Mucosa of rectum (tissue), 2 donors: ENCODE data around the gene CHST12.

Experiments used
- H3K27ac ChIP-seq, 2 donors: one replicate each; pipeline ENCODE4 v1.7.0; 2013; ENCODE audit warnings: inconsistent platforms in 2 of 2, low read depth in 2 of 2, low read length in 2 of 2
- H3K27me3 ChIP-seq, 2 donors: one replicate each; pipeline ENCODE4 v1.7.0; 2013; ENCODE audit warnings: low read length in 2 of 2; ENCODE audit not compliant: control insufficient read depth in 2 of 2, insufficient read depth in 2 of 2
- H3K36me3 ChIP-seq, 2 donors: one replicate each; pipeline ENCODE4 v1.7.0; 2013; ENCODE audit warnings: low read length in 2 of 2; ENCODE audit not compliant: control insufficient read depth in 2 of 2, insufficient read depth in 2 of 2
- H3K4me1 ChIP-seq, 2 donors: one replicate each; pipeline ENCODE4 v1.7.0; 2013; ENCODE audit warnings: low read length in 2 of 2, mild to moderate bottlenecking in 1 of 2; ENCODE audit not compliant: control insufficient read depth in 2 of 2, insufficient read depth in 2 of 2
- H3K4me3 ChIP-seq, 2 donors: one replicate each; pipeline ENCODE4 v1.7.0; 2013; ENCODE audit warnings: low read length in 2 of 2
- H3K9ac ChIP-seq, 2 donors: one replicate each; pipeline ENCODE4 v1.7.0; 2013; ENCODE audit warnings: low read length in 2 of 2, low read depth in 1 of 2, mild to moderate bottlenecking in 1 of 2
- H3K9me3 ChIP-seq, 2 donors: one replicate each; pipeline ENCODE4 v1.7.0; 2013; ENCODE audit warnings: low read length in 2 of 2; ENCODE audit not compliant: control insufficient read depth in 2 of 2
- donor health status: healthy.
- donor health status: Normal muscosa, but diverticular disease.

The CHST12 gene

DNA sequence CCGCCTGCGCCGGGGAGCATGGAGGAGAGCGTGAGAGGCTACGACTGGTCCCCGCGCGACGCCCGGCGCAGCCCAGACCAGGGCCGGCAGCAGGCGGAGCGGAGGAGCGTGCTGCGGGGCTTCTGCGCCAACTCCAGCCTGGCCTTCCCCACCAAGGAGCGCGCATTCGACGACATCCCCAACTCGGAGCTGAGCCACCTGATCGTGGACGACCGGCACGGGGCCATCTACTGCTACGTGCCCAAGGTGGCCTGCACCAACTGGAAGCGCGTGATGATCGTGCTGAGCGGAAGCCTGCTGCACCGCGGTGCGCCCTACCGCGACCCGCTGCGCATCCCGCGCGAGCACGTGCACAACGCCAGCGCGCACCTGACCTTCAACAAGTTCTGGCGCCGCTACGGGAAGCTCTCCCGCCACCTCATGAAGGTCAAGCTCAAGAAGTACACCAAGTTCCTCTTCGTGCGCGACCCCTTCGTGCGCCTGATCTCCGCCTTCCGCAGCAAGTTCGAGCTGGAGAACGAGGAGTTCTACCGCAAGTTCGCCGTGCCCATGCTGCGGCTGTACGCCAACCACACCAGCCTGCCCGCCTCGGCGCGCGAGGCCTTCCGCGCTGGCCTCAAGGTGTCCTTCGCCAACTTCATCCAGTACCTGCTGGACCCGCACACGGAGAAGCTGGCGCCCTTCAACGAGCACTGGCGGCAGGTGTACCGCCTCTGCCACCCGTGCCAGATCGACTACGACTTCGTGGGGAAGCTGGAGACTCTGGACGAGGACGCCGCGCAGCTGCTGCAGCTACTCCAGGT, 29.7 kb downstream of the CHST12 start:
- Histone ChIP-seq H3K36me3 (peaks cover 12 to 18% of the 10 kb centered on the region in 2 donors), H3K9ac (no peak overlapping the region), H3K4me1 (peaks cover 7 to 10% of the 10 kb centered on the region in 2 donors), H3K4me3 (no peak overlapping the region), H3K27ac (no peak overlapping the region), H3K27me3 (no peaks in the 10 kb centered on the region), H3K9me3 (no peaks in the 10 kb centered on the region)

DNA sequence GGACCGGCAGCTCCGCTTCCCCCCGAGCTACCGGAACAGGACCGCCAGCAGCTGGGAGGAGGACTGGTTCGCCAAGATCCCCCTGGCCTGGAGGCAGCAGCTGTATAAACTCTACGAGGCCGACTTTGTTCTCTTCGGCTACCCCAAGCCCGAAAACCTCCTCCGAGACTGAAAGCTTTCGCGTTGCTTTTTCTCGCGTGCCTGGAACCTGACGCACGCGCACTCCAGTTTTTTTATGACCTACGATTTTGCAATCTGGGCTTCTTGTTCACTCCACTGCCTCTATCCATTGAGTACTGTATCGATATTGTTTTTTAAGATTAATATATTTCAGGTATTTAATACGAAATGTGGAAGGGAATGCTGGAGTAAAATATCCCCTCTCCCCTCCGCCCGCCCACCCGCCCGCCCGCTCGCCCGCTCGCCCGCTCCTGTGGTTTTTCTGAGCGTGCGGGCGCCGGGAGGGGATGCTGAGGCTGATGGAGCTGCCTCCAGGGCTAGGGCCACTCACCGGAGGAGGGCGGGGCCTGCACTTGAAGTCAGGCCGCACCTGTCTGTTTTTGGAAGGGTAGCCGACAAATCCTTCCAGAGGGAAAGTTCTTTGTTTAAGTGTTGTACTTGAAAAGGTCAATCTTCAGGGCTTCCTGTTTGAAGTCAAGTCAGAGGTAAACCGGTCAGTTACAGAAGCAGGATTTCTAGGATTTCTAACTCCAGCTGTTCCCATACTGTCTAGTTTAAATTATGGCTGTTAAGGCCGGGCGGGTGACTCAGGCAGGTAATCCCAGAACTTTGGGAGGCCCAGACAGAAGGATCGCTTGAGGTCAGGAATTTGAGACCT, 30.5 kb downstream of the CHST12 start:
- H3K36me3 ChIP-seq = peaks cover 12 to 18% of the 10 kb centered on the region in 2 donors

GRCh38 chr7:2435146-2435545, 31.7 kb downstream of the CHST12 start:
- Histone ChIP-seq H3K36me3 (peaks cover 12 to 21% of the 10 kb centered on the region in 2 donors), H3K4me3 (no peak overlapping the region), H3K4me1 (peaks cover 8 to 12% of the 10 kb centered on the region in 2 donors), H3K27me3 (no peaks in the 10 kb centered on the region), H3K9ac (no peak overlapping the region), H3K27ac (no peak overlapping the region), H3K9me3 (no peaks in the 10 kb centered on the region)

More for the DNA sequence above, 30.5 kb downstream of the CHST12 start:
- Histone ChIP-seq H3K27ac (no peak overlapping the region), H3K27me3 (no peaks in the 10 kb centered on the region), H3K9ac (no peak overlapping the region), H3K4me3 (no peak overlapping the region), H3K4me1 (peaks cover 8 to 12% of the 10 kb centered on the region in 2 donors), H3K9me3 (no peaks in the 10 kb centered on the region)

GRCh38 chr7:2436341-2437104, 33.1 kb downstream of the CHST12 start:
- Histone ChIP-seq H3K9ac (no peak overlapping the region), H3K36me3 (peaks cover 12 to 21% of the 10 kb centered on the region in 2 donors), H3K4me3 (no peak overlapping the region), H3K4me1 (peaks cover 8 to 12% of the 10 kb centered on the region in 2 donors), H3K27ac (no peak overlapping the region), H3K9me3 (no peaks in the 10 kb centered on the region), H3K27me3 (no peaks in the 10 kb centered on the region)

DNA sequence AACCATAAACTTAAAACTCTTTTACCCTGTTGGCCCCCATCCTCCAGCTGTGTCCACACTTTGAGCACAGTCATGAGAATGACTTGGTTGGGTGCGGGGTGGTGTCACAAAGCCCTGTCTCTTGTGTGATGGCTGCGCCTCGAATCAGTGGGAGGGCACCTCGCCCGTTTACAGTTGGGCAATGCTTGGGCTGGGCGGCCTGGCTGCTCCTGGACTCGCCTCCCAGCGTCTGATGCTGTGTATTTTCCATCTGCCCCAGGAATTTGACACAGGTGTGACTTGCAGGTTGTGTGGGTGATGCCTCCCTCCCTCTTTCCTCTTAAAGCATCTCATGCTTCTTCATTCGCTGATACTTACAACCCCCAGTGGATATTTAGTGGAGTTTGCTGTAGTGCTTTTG, 33.7 kb downstream of the CHST12 start:
- H3K4me1 ChIP-seq = peaks cover 8 to 10% of the 10 kb centered on the region in 2 donors
- no peak overlapping the region for H3K27ac ChIP-seq
- no peaks in the 10 kb centered on the region for H3K9me3 ChIP-seq
- H3K4me3 ChIP-seq = no peak overlapping the region
- no peak overlapping the region for H3K9ac ChIP-seq
- H3K27me3 ChIP-seq = no peaks in the 10 kb centered on the region
- H3K36me3 ChIP-seq = peaks cover 12 to 21% of the 10 kb centered on the region in 2 donors

DNA sequence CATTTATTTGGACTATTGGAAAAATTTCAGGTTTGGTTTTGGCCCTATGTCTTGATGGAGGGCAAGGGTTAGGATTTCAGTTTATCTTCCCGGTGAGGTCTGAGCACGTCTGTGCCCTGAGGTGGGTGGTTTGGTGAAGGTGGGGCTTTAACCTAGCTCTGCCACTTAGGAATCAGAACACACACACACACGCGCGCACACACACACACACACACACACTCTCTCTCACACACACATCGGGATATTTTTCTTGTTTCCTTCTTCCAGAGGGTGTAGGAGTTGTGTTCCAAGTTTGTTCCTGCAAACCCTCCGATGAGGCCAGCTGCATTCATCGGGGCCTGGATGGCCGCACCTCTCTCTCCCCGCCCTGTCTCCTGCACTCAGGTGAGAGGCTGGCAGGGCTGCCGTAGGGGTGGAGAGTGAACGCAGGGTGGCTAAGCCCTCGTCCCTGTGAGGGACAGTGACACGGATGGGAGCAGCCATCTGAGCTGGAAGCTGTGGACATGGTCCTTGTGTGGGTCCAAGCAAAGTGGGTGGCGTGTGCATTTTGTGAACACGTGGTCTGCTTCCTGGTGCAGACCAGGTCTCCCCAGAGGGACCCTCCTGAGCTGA, 34.2 kb downstream of the CHST12 start:
- peaks cover 12 to 21% of the 10 kb centered on the region in 2 donors for H3K36me3 ChIP-seq
- peaks cover 6% of the 10 kb centered on the region in 2 donors for H3K4me1 ChIP-seq
- H3K9me3 ChIP-seq = no peaks in the 10 kb centered on the region
- H3K4me3 ChIP-seq = no peak overlapping the region
- H3K27ac ChIP-seq = no peak overlapping the region
- H3K9ac ChIP-seq = no peak overlapping the region
- H3K27me3 ChIP-seq = no peaks in the 10 kb centered on the region

DNA sequence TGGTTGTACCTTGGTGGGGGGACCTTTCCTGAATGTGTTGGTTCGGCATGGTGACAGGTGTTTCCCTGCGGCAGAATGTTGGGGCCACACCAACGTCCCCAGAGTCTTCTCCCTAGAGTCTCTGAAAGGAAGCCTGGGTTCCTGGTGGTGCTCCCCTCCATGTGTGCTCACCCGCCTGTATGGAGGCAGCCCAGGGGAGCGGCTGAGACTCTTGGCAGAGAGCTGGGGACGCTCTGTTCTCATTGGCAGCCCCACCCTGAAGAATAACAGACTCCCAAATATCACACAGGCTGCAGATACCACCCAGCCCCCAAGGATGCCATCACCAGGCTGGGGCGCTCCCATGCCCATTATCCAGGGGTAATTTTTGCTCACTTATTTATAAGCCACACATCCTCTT, 34.8 kb downstream of the CHST12 start:
- no peak overlapping the region for H3K27ac ChIP-seq
- H3K4me3 ChIP-seq = no peak overlapping the region
- H3K36me3 ChIP-seq = peaks cover 7 to 15% of the 10 kb centered on the region in 2 donors

DNA sequence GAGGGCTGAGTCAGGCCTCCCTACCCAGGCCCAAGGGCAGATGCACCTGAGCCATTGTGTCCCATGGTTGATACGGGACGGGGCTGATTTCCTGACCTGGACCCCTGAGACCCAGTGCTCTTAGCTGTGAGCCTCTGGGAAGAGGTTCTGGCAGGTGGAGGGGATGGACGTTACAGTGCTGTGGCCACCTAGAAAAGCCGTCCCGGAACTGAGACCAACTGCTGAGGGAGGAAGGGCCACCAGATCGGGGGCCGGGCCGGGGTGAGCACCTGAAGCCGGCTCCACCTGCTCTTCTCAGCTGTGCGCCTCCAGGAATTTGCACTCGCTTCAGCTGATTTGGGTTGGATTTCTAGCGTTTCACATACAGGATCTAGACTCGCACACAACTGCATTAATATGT, 35.4 kb downstream of the CHST12 start:
- H3K27ac ChIP-seq = no peak overlapping the region
- no peaks in the 10 kb centered on the region for H3K27me3 ChIP-seq
- H3K4me3 ChIP-seq = no peak overlapping the region
- H3K9ac ChIP-seq = no peak overlapping the region
- peaks cover 6% of the 10 kb centered on the region in 2 donors for H3K4me1 ChIP-seq
- no peaks in the 10 kb centered on the region for H3K9me3 ChIP-seq
- H3K36me3 ChIP-seq = peaks cover 5 to 10% of the 10 kb centered on the region in 2 donors

More for the DNA sequence above, 34.8 kb downstream of the CHST12 start:
- no peaks in the 10 kb centered on the region for H3K9me3 ChIP-seq
- H3K27me3 ChIP-seq = no peaks in the 10 kb centered on the region
- H3K9ac ChIP-seq = no peak overlapping the region
- peaks cover 6% of the 10 kb centered on the region in 2 donors for H3K4me1 ChIP-seq

GRCh38 chr7:2440608-2441245, 37.3 kb downstream of the CHST12 start:
- no peaks in the 10 kb centered on the region for H3K27me3 ChIP-seq
- H3K4me1 ChIP-seq = peaks cover 6% of the 10 kb centered on the region in 2 donors
- no peak overlapping the region for H3K9ac ChIP-seq
- H3K36me3 ChIP-seq = peaks cover 0 to 2% of the 10 kb centered on the region in 2 donors
- no peak overlapping the region for H3K27ac ChIP-seq
- H3K4me3 ChIP-seq = no peak overlapping the region
- H3K9me3 ChIP-seq = no peaks in the 10 kb centered on the region
